ENCODE measurements around the gene TBXAS1. TPM values are rescaled to one million over a fixed set of nuclear protein-coding genes. Genes with fewer than 3 reads are reported as not detected.

The TBXAS1 gene
- polyA plus RNA-seq, 2 of the 4 experiments (the other 2 are of a cell fraction): 8.8 to 11.6 TPM

DNA sequence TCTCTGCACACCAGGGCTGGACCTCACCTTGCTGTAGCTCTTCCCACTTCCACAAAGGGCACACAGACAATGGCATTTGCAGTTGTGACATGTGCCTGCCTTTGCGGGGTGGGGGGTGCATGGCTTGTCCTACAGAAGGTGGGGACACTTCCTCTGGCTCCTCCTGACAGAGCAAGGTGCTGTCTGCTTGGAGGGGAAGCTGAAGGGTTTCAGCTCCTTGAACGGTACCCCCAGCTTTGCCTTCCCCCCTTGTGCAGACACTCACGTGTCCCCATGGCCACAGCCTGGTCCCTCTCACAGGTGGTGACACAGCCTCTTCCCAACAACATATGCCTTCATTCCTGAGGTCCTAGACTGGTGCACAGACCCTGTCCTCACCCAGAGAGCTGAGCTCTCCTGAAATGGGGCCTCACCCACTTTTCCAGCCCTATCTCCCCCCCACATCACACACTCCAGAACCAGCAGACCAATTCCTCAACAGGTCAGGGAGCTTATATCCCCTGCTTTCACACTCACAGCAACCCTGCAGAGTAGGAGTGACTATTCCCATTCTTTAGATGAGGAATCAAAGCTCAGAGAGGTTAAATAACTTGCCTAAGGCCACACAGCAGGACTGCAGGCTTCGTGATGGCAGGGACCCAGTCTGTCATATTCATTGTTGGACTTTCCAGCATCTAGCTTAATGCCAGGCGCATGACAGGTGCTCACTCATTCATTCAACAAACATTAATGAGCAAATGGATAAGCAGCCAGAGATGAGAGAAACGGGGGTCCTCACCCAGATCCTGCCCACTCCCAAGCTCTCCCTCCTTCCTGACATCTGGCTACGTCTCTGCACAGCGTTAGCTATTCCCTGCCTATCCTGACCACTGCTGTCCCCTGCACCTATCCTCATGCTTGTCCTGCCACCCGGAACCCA is 189.3 kb downstream of the TBXAS1 start:
- 73% methylated on average over 9 of the region's 9 CpGs for WGBS (ENCODE audit: missing lambda C conversion rate)
- DNase-seq (ENCODE audit: low read depth in 1 of 2, low spot score in 1 of 2) (no peak), ATAC-seq (peak in 1 of 2 experiments; percentile 12; a peak in 3 of 6 replicates), FAIRE-seq (no peak)
- no peak for TF ChIP-seq PHF8 (IDR thresholded peaks at IDR 0.05; ENCODE audit: borderline replicate concordance, low read depth)
- TF ChIP-seq, protein P1, sequence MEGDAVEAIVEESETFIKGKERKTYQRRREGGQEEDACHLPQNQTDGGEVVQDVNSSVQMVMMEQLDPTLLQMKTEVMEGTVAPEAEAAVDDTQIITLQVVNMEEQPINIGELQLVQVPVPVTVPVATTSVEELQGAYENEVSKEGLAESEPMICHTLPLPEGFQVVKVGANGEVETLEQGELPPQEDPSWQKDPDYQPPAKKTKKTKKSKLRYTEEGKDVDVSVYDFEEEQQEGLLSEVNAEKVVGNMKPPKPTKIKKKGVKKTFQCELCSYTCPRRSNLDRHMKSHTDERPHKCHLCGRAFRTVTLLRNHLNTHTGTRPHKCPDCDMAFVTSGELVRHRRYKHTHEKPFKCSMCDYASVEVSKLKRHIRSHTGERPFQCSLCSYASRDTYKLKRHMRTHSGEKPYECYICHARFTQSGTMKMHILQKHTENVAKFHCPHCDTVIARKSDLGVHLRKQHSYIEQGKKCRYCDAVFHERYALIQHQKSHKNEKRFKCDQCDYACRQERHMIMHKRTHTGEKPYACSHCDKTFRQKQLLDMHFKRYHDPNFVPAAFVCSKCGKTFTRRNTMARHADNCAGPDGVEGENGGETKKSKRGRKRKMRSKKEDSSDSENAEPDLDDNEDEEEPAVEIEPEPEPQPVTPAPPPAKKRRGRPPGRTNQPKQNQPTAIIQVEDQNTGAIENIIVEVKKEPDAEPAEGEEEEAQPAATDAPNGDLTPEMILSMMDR (IDR thresholded peaks at IDR 0.05): no peak
- no peak for TF ChIP-seq MAFK (IDR thresholded peaks at IDR 0.05; ENCODE audit: partially characterized antibody)
- TF ChIP-seq SMC3 (IDR thresholded peaks at IDR 0.05): no peak
- TF ChIP-seq NFE2L2 (conservative IDR thresholded peaks at IDR 0.05; ENCODE audit: low read length): no peak
- TF ChIP-seq, protein P2, sequence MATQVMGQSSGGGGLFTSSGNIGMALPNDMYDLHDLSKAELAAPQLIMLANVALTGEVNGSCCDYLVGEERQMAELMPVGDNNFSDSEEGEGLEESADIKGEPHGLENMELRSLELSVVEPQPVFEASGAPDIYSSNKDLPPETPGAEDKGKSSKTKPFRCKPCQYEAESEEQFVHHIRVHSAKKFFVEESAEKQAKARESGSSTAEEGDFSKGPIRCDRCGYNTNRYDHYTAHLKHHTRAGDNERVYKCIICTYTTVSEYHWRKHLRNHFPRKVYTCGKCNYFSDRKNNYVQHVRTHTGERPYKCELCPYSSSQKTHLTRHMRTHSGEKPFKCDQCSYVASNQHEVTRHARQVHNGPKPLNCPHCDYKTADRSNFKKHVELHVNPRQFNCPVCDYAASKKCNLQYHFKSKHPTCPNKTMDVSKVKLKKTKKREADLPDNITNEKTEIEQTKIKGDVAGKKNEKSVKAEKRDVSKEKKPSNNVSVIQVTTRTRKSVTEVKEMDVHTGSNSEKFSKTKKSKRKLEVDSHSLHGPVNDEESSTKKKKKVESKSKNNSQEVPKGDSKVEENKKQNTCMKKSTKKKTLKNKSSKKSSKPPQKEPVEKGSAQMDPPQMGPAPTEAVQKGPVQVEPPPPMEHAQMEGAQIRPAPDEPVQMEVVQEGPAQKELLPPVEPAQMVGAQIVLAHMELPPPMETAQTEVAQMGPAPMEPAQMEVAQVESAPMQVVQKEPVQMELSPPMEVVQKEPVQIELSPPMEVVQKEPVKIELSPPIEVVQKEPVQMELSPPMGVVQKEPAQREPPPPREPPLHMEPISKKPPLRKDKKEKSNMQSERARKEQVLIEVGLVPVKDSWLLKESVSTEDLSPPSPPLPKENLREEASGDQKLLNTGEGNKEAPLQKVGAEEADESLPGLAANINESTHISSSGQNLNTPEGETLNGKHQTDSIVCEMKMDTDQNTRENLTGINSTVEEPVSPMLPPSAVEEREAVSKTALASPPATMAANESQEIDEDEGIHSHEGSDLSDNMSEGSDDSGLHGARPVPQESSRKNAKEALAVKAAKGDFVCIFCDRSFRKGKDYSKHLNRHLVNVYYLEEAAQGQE (IDR thresholded peaks at IDR 0.05): no peak
- TF ChIP-seq KDM1A (IDR thresholded peaks at IDR 0.05; ENCODE audit: low read depth): no peak
- TF ChIP-seq JUN (IDR thresholded peaks at IDR 0.05): no peak
- no peak for TF ChIP-seq MAZ (IDR thresholded peaks at IDR 0.05; ENCODE audit: borderline replicate concordance, low read depth, low read length)
- no peaks in the 10 kb centered on the region for H3K4me1 ChIP-seq
- no peaks in the 10 kb centered on the region for H3K9me3 ChIP-seq
- no peak overlapping the region for H3K4me2 ChIP-seq
- POLR2A ChIA-PET: no interaction called here
- no peak overlapping the region for H3K27ac ChIP-seq
- CTCF ChIA-PET: interaction anchor here (0.5 to 2.8 kb wide), 8 partner anchors 12 to 476 kb away, joined by 3 to 14 read pairs (median 6); no protein-coding TSS in a partner anchor
- no peak overlapping the region for H3K4me3 ChIP-seq

DNA sequence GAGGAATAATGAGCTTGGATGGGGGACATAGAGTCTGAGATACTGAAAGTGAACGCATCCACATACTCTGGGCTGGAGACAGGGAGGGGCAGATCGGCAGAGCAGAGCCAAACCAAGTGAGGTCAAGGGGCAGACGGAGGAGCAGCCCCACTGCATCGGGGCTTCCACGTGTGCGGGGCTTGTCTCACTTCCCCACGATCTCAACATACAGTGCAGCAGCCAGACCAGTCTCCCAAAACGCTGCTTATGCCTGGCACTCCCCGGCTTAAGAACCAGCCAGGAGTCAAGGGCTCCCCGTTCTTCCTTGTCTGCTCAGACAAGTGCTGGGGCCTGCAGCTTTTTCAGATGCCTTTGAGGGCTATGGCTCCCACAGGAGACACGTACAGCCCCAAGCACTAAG is 190.1 kb downstream of the TBXAS1 start:
- FAIRE-seq (no peak), DNase-seq (ENCODE audit: low read depth in 1 of 2, low spot score in 1 of 2) (no peak), ATAC-seq (peak in 1 of 2 experiments; percentile 26; a peak in 3 of 6 replicates)
- CTCF ChIA-PET: interaction anchor here (0.8 to 2.8 kb wide), 5 partner anchors 13 to 417 kb away, joined by 3 to 14 read pairs (median 6); no protein-coding TSS in a partner anchor
- Histone ChIP-seq H3K4me2 (no peak overlapping the region), H3K4me3 (no peak overlapping the region), H3K4me1 (no peaks in the 10 kb centered on the region), H3K9me3 (no peaks in the 10 kb centered on the region), H3K27ac (no peak overlapping the region)
- WGBS (ENCODE audit: missing lambda C conversion rate): 69% methylated on average over 11 of the region's 11 CpGs
- POLR2A ChIA-PET: no interaction called here
- TF ChIP-seq, protein P3, sequence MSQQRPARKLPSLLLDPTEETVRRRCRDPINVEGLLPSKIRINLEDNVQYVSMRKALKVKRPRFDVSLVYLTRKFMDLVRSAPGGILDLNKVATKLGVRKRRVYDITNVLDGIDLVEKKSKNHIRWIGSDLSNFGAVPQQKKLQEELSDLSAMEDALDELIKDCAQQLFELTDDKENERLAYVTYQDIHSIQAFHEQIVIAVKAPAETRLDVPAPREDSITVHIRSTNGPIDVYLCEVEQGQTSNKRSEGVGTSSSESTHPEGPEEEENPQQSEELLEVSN (IDR thresholded peaks at IDR 0.05; ENCODE audit: borderline replicate concordance, low read depth): no peak
- TF ChIP-seq KDM5A (IDR thresholded peaks at IDR 0.05) (no peak), HOXA7 (CRISPR knock-in tag; IDR thresholded peaks at IDR 0.05) (no peak), HDAC2 (IDR thresholded peaks at IDR 0.05) (no peak), NPAS2 (CRISPR knock-in tag; IDR thresholded peaks at IDR 0.05; ENCODE audit: borderline replicate concordance) (no peak), ZFP36 (IDR thresholded peaks at IDR 0.05; ENCODE audit: borderline replicate concordance, partially characterized antibody) (no peak), BHLHE40 (IDR thresholded peaks at IDR 0.05; ENCODE audit: low read depth, low read length) (no peak), EHMT2 (IDR thresholded peaks at IDR 0.05; ENCODE audit: low read depth) (no peak), CBX8 (IDR thresholded peaks at IDR 0.05) (no peak), FOSB (CRISPR knock-in tag; IDR thresholded peaks at IDR 0.05) (no peak), ESRRA (IDR thresholded peaks at IDR 0.05; ENCODE audit: borderline replicate concordance, low read length) (no peak), EHF (CRISPR knock-in tag; IDR thresholded peaks at IDR 0.05) (no peak), EP300 (IDR thresholded peaks at IDR 0.05) (no peak), CHD2 (IDR thresholded peaks at IDR 0.05; ENCODE audit: low read length, partially characterized antibody) (no peak), FOXS1 (CRISPR knock-in tag; IDR thresholded peaks at IDR 0.05) (no peak), CBX2 (IDR thresholded peaks at IDR 0.05; ENCODE audit: borderline replicate concordance, low read depth) (no peak)
- TF ChIP-seq, protein P4, sequence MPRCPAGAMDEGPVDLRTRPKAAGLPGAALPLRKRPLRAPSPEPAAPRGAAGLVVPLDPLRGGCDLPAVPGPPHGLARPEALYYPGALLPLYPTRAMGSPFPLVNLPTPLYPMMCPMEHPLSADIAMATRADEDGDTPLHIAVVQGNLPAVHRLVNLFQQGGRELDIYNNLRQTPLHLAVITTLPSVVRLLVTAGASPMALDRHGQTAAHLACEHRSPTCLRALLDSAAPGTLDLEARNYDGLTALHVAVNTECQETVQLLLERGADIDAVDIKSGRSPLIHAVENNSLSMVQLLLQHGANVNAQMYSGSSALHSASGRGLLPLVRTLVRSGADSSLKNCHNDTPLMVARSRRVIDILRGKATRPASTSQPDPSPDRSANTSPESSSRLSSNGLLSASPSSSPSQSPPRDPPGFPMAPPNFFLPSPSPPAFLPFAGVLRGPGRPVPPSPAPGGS (IDR thresholded peaks at IDR 0.05): no peak
- TF ChIP-seq, protein P2 (IDR thresholded peaks at IDR 0.05): no peak
